Ishikawa (cell line): Measurements from ENCODE around the gene TBC1D8.

Experiments
- TAF1 ChIP-seq: IDR thresholded peaks from 2 replicates; pipeline ENCODE4 v1.6.1; 2012; ENCODE audit warnings: low read depth, mild to moderate bottlenecking
- TEAD4 ChIP-seq: IDR thresholded peaks from 2 replicates; pipeline ENCODE4 v1.6.1; 2012

DNA sequence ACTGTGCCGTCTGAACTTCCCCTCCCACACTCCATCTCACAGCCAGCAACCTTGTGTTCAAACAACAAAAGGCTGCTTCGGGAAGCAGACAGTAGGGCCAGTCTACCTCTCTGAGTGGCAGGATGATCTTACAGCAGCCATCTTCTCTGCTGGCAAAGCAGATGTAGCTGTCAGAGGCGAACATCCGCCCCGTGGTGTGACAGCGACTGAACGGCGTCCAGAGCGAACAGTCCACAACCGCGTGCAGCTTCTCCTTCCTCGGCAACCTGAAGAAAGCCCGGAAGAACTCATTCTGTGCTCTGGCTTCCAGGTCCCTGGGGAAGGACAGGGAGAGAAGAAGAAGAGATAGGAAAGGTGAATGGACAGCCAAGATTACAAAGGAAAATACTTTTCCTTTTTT is 111.1 kb downstream of the TBC1D8 start:
- no peak for TF ChIP-seq TEAD4
- TF ChIP-seq TAF1, result no peak
